Measurements from ENCODE around the gene OR7D2.

Gene OR7D2

GRCh38 chr19:9219489-9219888, 40.7 kb downstream of the OR7D2 start, which contains the start of gene OR7D4:
Gene OR7D4 (minus strand): TSS chr19:9219589. CDS start chr19:9214837, 4,752 bp downstream.
- no peak for DNase-seq
